Thyroid gland (tissue), 4 donors: ENCODE measurements around the gene ZNF865.

Source experiments
- POLR2A ChIP-seq, 2 donors: fragments of 450-650 bp; IDR thresholded peaks; one replicate each; pipeline ENCODE4 v1.6.1; 2017; ENCODE audit warnings: antibody characterized with exemption in 2 of 2, mild to moderate bottlenecking in 2 of 2, moderate library complexity in 1 of 2
- TF ChIP-seq, protein P1 (sequence below), 6 experiments: fragments of 200-600 bp in 3 of 6; fragments of 450-650 bp in 3 of 6; sonication (generic) in 3 of 6; IDR thresholded peaks; one replicate each; pipeline ENCODE4 v1.5.1; 2016 to 2019; ENCODE audit warnings: antibody characterized with exemption in 6 of 6, mild to moderate bottlenecking in 2 of 6, inconsistent platforms in 1 of 6, moderate library complexity in 1 of 6

DNA sequence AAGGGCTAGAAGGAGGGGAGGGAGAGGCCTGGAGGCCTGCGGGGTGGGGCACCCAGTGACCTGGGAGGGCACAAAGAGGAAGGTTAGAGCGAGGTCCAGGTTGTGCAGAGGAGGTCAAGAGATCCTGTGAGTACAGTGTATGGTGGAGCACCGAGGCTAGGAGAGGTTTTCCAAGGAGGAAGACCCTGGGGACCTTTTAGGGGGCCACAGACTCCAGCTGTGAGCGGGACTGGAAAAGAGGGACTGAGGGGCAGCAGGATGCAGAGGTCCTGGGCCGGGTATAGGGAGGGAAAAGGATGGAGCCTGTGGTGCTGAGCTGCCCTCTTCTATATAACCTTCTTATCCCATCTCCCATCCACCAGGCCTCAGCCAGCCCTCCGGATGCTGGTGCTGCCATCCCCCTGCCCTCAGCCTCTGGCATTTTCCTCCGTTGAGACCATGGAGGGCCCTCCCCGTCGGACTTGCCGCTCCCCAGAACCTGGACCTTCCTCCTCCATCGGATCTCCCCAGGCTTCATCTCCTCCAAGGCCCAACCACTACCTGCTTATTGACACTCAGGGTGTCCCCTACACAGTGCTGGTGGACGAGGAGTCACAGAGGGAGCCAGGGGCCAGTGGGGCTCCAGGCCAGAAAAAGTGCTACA is 38.9 kb downstream of the ZNF865 start:
- TF ChIP-seq, protein P1, sequence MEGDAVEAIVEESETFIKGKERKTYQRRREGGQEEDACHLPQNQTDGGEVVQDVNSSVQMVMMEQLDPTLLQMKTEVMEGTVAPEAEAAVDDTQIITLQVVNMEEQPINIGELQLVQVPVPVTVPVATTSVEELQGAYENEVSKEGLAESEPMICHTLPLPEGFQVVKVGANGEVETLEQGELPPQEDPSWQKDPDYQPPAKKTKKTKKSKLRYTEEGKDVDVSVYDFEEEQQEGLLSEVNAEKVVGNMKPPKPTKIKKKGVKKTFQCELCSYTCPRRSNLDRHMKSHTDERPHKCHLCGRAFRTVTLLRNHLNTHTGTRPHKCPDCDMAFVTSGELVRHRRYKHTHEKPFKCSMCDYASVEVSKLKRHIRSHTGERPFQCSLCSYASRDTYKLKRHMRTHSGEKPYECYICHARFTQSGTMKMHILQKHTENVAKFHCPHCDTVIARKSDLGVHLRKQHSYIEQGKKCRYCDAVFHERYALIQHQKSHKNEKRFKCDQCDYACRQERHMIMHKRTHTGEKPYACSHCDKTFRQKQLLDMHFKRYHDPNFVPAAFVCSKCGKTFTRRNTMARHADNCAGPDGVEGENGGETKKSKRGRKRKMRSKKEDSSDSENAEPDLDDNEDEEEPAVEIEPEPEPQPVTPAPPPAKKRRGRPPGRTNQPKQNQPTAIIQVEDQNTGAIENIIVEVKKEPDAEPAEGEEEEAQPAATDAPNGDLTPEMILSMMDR (IDR thresholded peaks at IDR 0.05) = no peak
- no peak for TF ChIP-seq POLR2A (IDR thresholded peaks at IDR 0.05)
